Measurements from ENCODE around the gene CIB1. TPM values are rescaled to one million over a fixed set of nuclear protein-coding genes. Genes with fewer than 3 reads are reported as not detected.
A peak's percentile ranks its signal among the peaks of the same experiment; 100 is the strongest.

CIB1 gene
- total RNA-seq, 2 experiments from 2014 or later = 279 to 295 TPM

DNA sequence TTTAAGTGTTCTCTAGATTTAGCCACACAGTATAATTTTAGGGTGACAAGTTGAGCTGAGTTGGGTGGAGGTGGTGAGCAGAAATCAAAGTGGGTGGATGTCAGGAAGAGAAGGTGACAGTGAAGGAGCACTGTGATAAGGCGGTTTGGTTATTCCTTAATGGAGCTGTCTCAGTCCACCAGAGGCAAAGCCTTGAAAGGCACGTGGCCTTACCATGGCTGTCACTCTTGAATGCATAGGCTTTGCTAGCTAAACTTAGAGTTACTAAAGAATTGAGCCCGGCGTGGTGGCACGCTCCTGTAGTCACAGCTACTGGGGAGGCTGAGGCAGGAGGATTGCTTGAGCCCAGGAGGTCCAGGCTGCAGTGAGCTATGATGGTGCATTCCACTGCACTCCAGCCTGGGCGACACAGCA lies 15.1 kb upstream of the CIB1 start:
- Mint-ChIP-seq H3K27me3 (no peaks in the 10 kb centered on the region), H3K27ac (peak overlapping the region; percentile 63), H3K4me1 (ENCODE audit: low read depth) (peaks cover 17% of the 10 kb centered on the region), H3K4me3 (peak overlapping the region; percentile 47), H3K36me3 (ENCODE audit: low read depth) (no peaks in the 10 kb centered on the region), H3K9me3 (no peaks in the 10 kb centered on the region)
- Histone ChIP-seq H3K36me3 (ENCODE audit: insufficient read depth, low read length) (no peaks in the 10 kb centered on the region), H3K4me1 (ENCODE audit: insufficient read depth, low read length) (peaks cover 19% of the 10 kb centered on the region), H3K27ac (ENCODE audit: low read depth in 1 of 2, low read length in 2 of 2) (no peak overlapping the region), H3K9me3 (ENCODE audit: control insufficient read depth in 1 of 2, insufficient read depth in 1 of 2, low read length in 2 of 2) (no peaks in the 10 kb centered on the region), H3K4me3 (ENCODE audit: low read length) (peak overlapping the region; percentile 61), H3K27me3 (ENCODE audit: control insufficient read depth in 1 of 2, insufficient read depth in 2 of 2, low read length in 2 of 2) (no peaks in the 10 kb centered on the region)
- TF ChIP-seq, protein P1, sequence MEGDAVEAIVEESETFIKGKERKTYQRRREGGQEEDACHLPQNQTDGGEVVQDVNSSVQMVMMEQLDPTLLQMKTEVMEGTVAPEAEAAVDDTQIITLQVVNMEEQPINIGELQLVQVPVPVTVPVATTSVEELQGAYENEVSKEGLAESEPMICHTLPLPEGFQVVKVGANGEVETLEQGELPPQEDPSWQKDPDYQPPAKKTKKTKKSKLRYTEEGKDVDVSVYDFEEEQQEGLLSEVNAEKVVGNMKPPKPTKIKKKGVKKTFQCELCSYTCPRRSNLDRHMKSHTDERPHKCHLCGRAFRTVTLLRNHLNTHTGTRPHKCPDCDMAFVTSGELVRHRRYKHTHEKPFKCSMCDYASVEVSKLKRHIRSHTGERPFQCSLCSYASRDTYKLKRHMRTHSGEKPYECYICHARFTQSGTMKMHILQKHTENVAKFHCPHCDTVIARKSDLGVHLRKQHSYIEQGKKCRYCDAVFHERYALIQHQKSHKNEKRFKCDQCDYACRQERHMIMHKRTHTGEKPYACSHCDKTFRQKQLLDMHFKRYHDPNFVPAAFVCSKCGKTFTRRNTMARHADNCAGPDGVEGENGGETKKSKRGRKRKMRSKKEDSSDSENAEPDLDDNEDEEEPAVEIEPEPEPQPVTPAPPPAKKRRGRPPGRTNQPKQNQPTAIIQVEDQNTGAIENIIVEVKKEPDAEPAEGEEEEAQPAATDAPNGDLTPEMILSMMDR (IDR thresholded peaks at IDR 0.05) = no peak
- DNase-seq (no peak), ATAC-seq (ENCODE audit: poor library complexity) (no peak)
- ChIA-PET CTCF (interaction anchor here (0.5 to 1.4 kb wide), 6 partner anchors 8 to 105 kb away, joined by 3 to 4 read pairs (median 4); no protein-coding TSS in a partner anchor), POLR2A (interaction anchor here (0.7 to 3.0 kb wide), 7 partner anchors 9 to 48 kb away, joined by 3 to 20 read pairs (median 5); partner anchors contain the start of genes CIB1, GDPGP1, NGRN and SEMA4B)
- intact Hi-C loops (cut with DNase I, micrococcal nuclease) = no loop called here

DNA sequence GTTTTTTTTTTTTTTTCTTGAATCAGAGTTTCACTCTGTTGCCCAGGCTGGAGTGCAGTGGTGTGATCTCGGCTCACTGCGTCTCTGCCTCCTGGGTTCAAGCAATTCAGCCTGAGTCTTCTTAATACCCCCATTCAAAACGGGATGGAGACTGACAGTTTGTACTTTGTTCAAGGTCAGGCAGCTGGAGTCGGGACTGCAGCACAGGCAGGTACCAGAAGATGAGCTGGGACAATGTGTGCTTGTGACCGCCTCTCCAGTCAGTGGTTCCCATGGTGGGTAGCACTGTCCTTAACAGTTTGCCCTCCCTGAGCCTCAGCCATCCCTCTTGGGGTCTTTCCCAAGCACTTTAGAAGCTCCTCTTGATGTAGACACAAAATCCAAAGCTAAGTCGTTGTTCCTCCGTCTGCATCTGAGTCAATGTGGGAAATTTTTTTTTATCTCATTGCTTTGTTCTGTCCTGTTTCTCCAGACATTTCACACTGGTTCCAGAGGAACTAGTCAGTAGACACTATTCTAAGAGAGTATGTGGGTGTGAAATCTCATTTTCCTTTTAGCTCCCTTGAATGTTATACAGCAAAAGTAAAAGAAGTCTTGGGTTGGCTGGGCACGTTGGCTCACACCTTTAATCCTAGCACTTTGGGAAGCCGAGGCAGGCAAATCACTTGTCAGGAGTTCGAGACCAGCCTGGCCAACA lies 10.3 kb upstream of the CIB1 start:
- H3K9me3 Mint-ChIP-seq = no peaks in the 10 kb centered on the region
- intact Hi-C loops (cut with DNase I, micrococcal nuclease) = no loop called here
- POLR2A ChIA-PET = interaction anchor here (1.2 kb wide), 1 partner anchor 11 kb away, joined by 7 read pairs; the partner anchor contains the start of genes CIB1 and GDPGP1
- TF ChIP-seq, protein P1 (IDR thresholded peaks at IDR 0.05) = no peak
- Histone ChIP-seq H3K27me3 (ENCODE audit: control insufficient read depth in 1 of 2, insufficient read depth in 2 of 2, low read length in 2 of 2) (no peaks in the 10 kb centered on the region), H3K36me3 (ENCODE audit: insufficient read depth, low read length) (peaks cover 13% of the 10 kb centered on the region), H3K4me1 (ENCODE audit: insufficient read depth, low read length) (peaks cover 5% of the 10 kb centered on the region), H3K27ac (ENCODE audit: low read depth in 1 of 2, low read length in 2 of 2) (no peak overlapping the region), H3K9me3 (ENCODE audit: control insufficient read depth in 1 of 2, insufficient read depth in 1 of 2, low read length in 2 of 2) (no peaks in the 10 kb centered on the region), H3K4me3 (ENCODE audit: low read length) (no peak overlapping the region)
- no peak for ATAC-seq (ENCODE audit: poor library complexity)
- no peak for DNase-seq
- H3K4me1 Mint-ChIP-seq (ENCODE audit: low read depth) = peaks cover 7% of the 10 kb centered on the region
- H3K4me3 Mint-ChIP-seq = no peak overlapping the region
- CTCF ChIA-PET = no interaction called here
- H3K36me3 Mint-ChIP-seq (ENCODE audit: low read depth) = peaks cover 13% of the 10 kb centered on the region
- H3K27me3 Mint-ChIP-seq = no peaks in the 10 kb centered on the region
- H3K27ac Mint-ChIP-seq = peak overlapping the region; percentile 6

DNA sequence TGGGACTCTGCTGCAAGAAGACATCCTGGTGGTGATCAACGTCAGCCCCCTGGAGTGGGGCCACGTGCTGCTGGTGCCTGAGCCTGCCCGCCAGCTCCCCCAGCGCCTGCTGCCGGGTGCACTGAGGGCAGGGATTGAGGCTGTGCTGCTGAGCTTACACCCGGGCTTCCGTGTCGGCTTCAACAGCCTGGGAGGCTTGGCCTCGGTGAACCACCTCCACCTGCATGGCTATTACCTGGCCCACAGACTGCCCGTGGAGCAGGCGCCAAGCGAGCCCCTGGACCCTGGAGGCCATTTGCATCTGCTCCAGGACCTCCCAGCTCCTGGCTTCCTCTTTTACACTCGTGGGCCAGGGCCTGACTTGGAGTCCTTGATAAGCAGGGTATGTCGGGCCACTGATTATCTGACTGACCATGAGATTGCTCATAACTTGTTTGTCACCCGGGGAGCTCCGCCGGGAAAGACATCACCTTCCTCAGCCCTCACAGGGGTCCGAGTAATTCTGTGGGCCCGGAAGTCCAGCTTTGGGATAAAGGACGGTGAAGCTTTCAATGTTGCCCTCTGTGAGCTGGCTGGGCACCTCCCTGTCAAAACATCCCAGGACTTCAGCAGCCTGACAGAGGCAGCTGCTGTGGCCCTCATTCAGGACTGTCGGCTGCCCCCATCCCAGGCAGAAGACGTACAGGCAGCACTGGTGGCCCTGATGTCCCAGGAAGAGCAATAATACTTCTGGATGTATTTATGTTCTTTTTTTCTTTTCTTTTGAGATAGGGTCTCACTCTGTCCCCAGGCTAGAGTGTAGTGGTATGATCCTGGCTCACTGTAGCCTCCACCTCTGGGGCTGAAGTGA lies 7.8 kb upstream of the CIB1 start:
- ATAC-seq (ENCODE audit: poor library complexity) = no peak
- H3K9me3 ChIP-seq (ENCODE audit: control insufficient read depth in 1 of 2, insufficient read depth in 1 of 2, low read length in 2 of 2) = no peaks in the 10 kb centered on the region
- H3K4me1 ChIP-seq (ENCODE audit: insufficient read depth, low read length) = no peaks in the 10 kb centered on the region
- TF ChIP-seq, protein P1 (IDR thresholded peaks at IDR 0.05) = no peak
- no peak overlapping the region for H3K4me3 ChIP-seq (ENCODE audit: low read length)
- Mint-ChIP-seq H3K9me3 (no peaks in the 10 kb centered on the region), H3K4me1 (ENCODE audit: low read depth) (no peaks in the 10 kb centered on the region), H3K27me3 (no peaks in the 10 kb centered on the region), H3K36me3 (ENCODE audit: low read depth) (peaks cover 25% of the 10 kb centered on the region), H3K27ac (no peak overlapping the region), H3K4me3 (no peak overlapping the region)
- ChIA-PET POLR2A (interaction anchor here (1.3 to 1.4 kb wide), 2 partner anchors 10 to 40 kb away, joined by 3 read pairs; partner anchors contain the start of gene SEMA4B), CTCF (interaction anchor here (0.7 to 1.0 kb wide), 2 partner anchors 8 to 463 kb away, joined by 3 read pairs; partner anchors contain the start of gene TTLL13)
- no peaks in the 10 kb centered on the region for H3K27me3 ChIP-seq (ENCODE audit: control insufficient read depth in 1 of 2, insufficient read depth in 2 of 2, low read length in 2 of 2)
- H3K36me3 ChIP-seq (ENCODE audit: insufficient read depth, low read length) = peaks cover 31% of the 10 kb centered on the region
- DNase-seq = no peak
- no peak overlapping the region for H3K27ac ChIP-seq (ENCODE audit: low read depth in 1 of 2, low read length in 2 of 2)
- intact Hi-C loops (cut with DNase I, micrococcal nuclease) = no loop called here

Measured in CD4-positive, alpha-beta T cell (primary cell).